ENCODE measurements around the gene AP1S1.
"Not testable (repeated sequence)": the region's sequence is repeated elsewhere in the genome, so short reads cannot be mapped to it uniquely, and the experiment has no call there.

Gene AP1S1

DNA sequence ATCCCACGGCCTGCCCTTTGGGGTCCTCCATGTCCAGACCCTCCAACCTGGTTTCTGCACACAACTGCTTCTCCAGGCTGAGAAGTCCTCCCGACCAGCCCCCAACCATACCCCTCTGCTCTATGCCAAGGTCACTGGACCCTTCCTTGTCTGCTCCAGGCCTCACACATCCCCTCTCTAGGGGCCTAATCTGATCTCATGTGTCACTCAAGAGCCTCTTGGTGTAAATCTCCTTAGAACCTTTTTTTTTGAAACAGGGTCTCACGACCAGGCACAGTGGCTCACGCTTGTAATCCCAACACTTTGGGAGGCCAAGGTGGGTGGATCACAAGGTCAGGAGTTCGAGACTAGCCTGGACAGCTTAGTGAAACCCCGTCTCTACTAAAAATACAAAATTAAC lies 44.9 kb upstream of the AP1S1 start:
- no peak for TF ChIP-seq CTCF (IDR thresholded peaks at IDR 0.05)
- no peak overlapping the region for H3K4me3 ChIP-seq
- peak overlapping the region; percentile 57 to 68 for H3K27ac ChIP-seq
- no peaks in the 10 kb centered on the region for H3K36me3 ChIP-seq
- no peaks in the 10 kb centered on the region for H3K27me3 ChIP-seq
- H3K9me3 ChIP-seq: no peaks in the 10 kb centered on the region
- peaks cover 0 to 39% (median 18%) of the 10 kb centered on the region in 4 donors for H3K4me1 ChIP-seq
- DNase-seq: no peak
- intact Hi-C loops (cut with DNase I; ENCODE audit: low total_unique reads): no loop called here

GRCh38 chr7:101111261-101111660 lies 43.0 kb upstream of the AP1S1 start:
- intact Hi-C loops (cut with DNase I; ENCODE audit: low total_unique reads): no loop called here
- TF ChIP-seq CTCF (IDR thresholded peaks at IDR 0.05): no peak
- Histone ChIP-seq H3K27ac (peak overlapping the region; percentile 68 to 73), H3K36me3 (no peaks in the 10 kb centered on the region), H3K27me3 (no peaks in the 10 kb centered on the region), H3K9me3 (no peaks in the 10 kb centered on the region), H3K4me1 (peaks cover 0 to 39% (median 18%) of the 10 kb centered on the region in 4 donors), H3K4me3 (no peak overlapping the region)
- no peak for DNase-seq

GRCh38 chr7:101112233-101112632 lies 42.0 kb upstream of the AP1S1 start:
- H3K27ac ChIP-seq: peak overlapping the region; percentile 68 to 73
- peak; percentile 82 to 87 for DNase-seq
- peaks cover 0 to 43% (median 22%) of the 10 kb centered on the region in 4 donors for H3K4me1 ChIP-seq
- no peaks in the 10 kb centered on the region for H3K27me3 ChIP-seq
- intact Hi-C loops (cut with DNase I; ENCODE audit: low total_unique reads): no loop called here
- H3K36me3 ChIP-seq: no peaks in the 10 kb centered on the region
- no peak overlapping the region for H3K4me3 ChIP-seq
- H3K9me3 ChIP-seq: no peaks in the 10 kb centered on the region
- TF ChIP-seq CTCF (IDR thresholded peaks at IDR 0.05): no peak

- H3K9me3 ChIP-seq; H3K36me3 ChIP-seq; H3K27me3 ChIP-seq; H3K4me3 ChIP-seq; intact Hi-C loops (cut with DNase I; ENCODE audit: low total_unique reads); DNase-seq: not testable (repeated sequence)
- Histone ChIP-seq H3K27ac (peak overlapping the region; percentile 68 to 73), H3K4me1 (peaks cover 0 to 52% (median 29%) of the 10 kb centered on the region in 4 donors)
Measured at GRCh38 chr7:101113140-101113539, 41.1 kb upstream of the AP1S1 start.

GRCh38 chr7:101113836-101114235 lies 40.4 kb upstream of the AP1S1 start:
- Histone ChIP-seq H3K27me3 (no peaks in the 10 kb centered on the region), H3K4me3 (no peak overlapping the region), H3K36me3 (no peaks in the 10 kb centered on the region), H3K4me1 (peaks cover 0 to 53% (median 28%) of the 10 kb centered on the region in 4 donors), H3K27ac (peak overlapping the region; percentile 68 to 73), H3K9me3 (no peaks in the 10 kb centered on the region)
- no peak for DNase-seq
- intact Hi-C loops (cut with DNase I; ENCODE audit: low total_unique reads): no loop called here
- no peak for TF ChIP-seq CTCF (IDR thresholded peaks at IDR 0.05)

- intact Hi-C loops (cut with DNase I; ENCODE audit: low total_unique reads): no loop called here
- DNase-seq: no peak
- no peaks in the 10 kb centered on the region for H3K36me3 ChIP-seq
- H3K27ac ChIP-seq: peak overlapping the region; percentile 26 to 68
- H3K4me1 ChIP-seq: peaks cover 0 to 53% (median 29%) of the 10 kb centered on the region in 4 donors
- H3K4me3 ChIP-seq: no peak overlapping the region
- no peaks in the 10 kb centered on the region for H3K27me3 ChIP-seq
- no peaks in the 10 kb centered on the region for H3K9me3 ChIP-seq
- TF ChIP-seq CTCF (IDR thresholded peaks at IDR 0.05): no peak
Measured at GRCh38 chr7:101114492-101114891, 39.8 kb upstream of the AP1S1 start.

All from tibial artery (tissue), 4 donors.